Body of pancreas (tissue), 4 donors: ENCODE measurements around the gene ABHD12B.

Source experiments
- CTCF ChIP-seq, 7 experiments: fragments of 450-650 bp in 4 of 7; fragments of 200-600 bp in 3 of 7; sonication (generic) in 3 of 7; IDR thresholded peaks; one replicate each; pipeline ENCODE4 v1.5.1; 2016 to 2019; ENCODE audit warnings: antibody characterized with exemption in 7 of 7
- POLR2A ChIP-seq, 3 donors: fragments of 450-650 bp; IDR thresholded peaks; one replicate each; pipeline ENCODE4 v1.6.1; 2016; ENCODE audit warnings: antibody characterized with exemption in 3 of 3, mild to moderate bottlenecking in 2 of 3

GRCh38 chr14:50901361-50901760 is 29.5 kb downstream of the ABHD12B start:
- TF ChIP-seq CTCF (IDR thresholded peaks at IDR 0.05) (no peak), POLR2A (IDR thresholded peaks at IDR 0.05) (no peak)
